DMS53 treated with DMSO at 0.1 percent for 48 hours (cell line): Measurements from ENCODE around the gene FIG4.
"Not testable (repeated sequence)": the region's sequence is repeated elsewhere in the genome, so short reads cannot be mapped to it uniquely, and the experiment has no call there.

Experiments
- DNase-seq: peaks from one replicate; lab custom pipeline; 2025; ENCODE audit not compliant: unreplicated experiment; lab: John Stamatoyannopoulos, UW

FIG4 gene

GRCh38 chr6:109690737-109691621 is at the start of gene FIG4, which contains the start of gene AK9:
TSS of gene FIG4 (plus strand) at chr6:109691296. CDS start at chr6:109691436, 140 bp downstream.
TSS of gene AK9 (minus strand) at chr6:109691202. CDS start at chr6:109675745, 15,457 bp downstream.
- peak; percentile 93 for DNase-seq

GRCh38 chr6:109644131-109644530 is 47.0 kb upstream of the FIG4 start:
- DNase-seq: no peak

- no peak for DNase-seq
Observed at GRCh38 chr6:109653264-109653663, 37.8 kb upstream of the FIG4 start.

GRCh38 chr6:109655761-109656262 is 35.3 kb upstream of the FIG4 start:
- no peak for DNase-seq

- DNase-seq: peak; percentile 13
Observed at GRCh38 chr6:109660526-109661320, 30.4 kb upstream of the FIG4 start.

- DNase-seq: no peak
Observed at GRCh38 chr6:109662192-109662591, 28.9 kb upstream of the FIG4 start.

- no peak for DNase-seq
Observed at GRCh38 chr6:109669811-109670210, 21.3 kb upstream of the FIG4 start.

GRCh38 chr6:109671733-109672132 is 19.4 kb upstream of the FIG4 start:
- DNase-seq: no peak

- DNase-seq: no peak
Observed at GRCh38 chr6:109672175-109672574, 18.9 kb upstream of the FIG4 start.

GRCh38 chr6:109672839-109673238 is 18.3 kb upstream of the FIG4 start:
- no peak for DNase-seq

GRCh38 chr6:109676724-109677123 is 14.4 kb upstream of the FIG4 start:
- no peak for DNase-seq

GRCh38 chr6:109678240-109678639 is 12.9 kb upstream of the FIG4 start:
- DNase-seq: peak; percentile 6

GRCh38 chr6:109678661-109679505 is 12.2 kb upstream of the FIG4 start:
- not testable (repeated sequence) for DNase-seq

- DNase-seq: no peak
Observed at GRCh38 chr6:109686566-109687265, 4.4 kb upstream of the FIG4 start.

GRCh38 chr6:109687271-109687761 is 3.8 kb upstream of the FIG4 start:
- DNase-seq: no peak

GRCh38 chr6:109690373-109690736 is 741 bp upstream of the FIG4 start:
- peak; percentile 43 for DNase-seq

GRCh38 chr6:109693111-109693510 is 2.0 kb downstream of the FIG4 start:
- no peak for DNase-seq

GRCh38 chr6:109695468-109695867 is 4.4 kb downstream of the FIG4 start:
- no peak for DNase-seq

GRCh38 chr6:109696355-109696754 is 5.3 kb downstream of the FIG4 start:
- DNase-seq: no peak

- DNase-seq: no peak
Observed at GRCh38 chr6:109701221-109701620, 10.1 kb downstream of the FIG4 start.
